Smooth muscle cell (in vitro differentiated cells): ENCODE data around the gene IPO4. TPM values are rescaled to one million over a fixed set of nuclear protein-coding genes. Genes with fewer than 3 reads are reported as not detected.

Source experiments
- DNase-seq: peaks from one replicate; lab custom pipeline; 2025; ENCODE audit not compliant: unreplicated experiment; lab: John Stamatoyannopoulos, UW
- H2AFZ ChIP-seq: fragments of 200-600 bp; sonication (generic); 2 replicates; pipeline ENCODE4 v1.6.0; 2016; ENCODE audit warnings: antibody characterized with exemption, low read depth, mild to moderate bottlenecking
- H3F3A ChIP-seq: fragments of 200-600 bp; sonication (generic); 2 replicates; pipeline ENCODE4 v1.6.0; 2017; ENCODE audit warnings: antibody characterized with exemption, low read depth
- H3K27ac ChIP-seq: fragments of 200-600 bp; sonication (generic); 2 replicates; pipeline ENCODE4 v1.5.1; 2016; ENCODE audit warnings: low read depth, mild to moderate bottlenecking
- H3K27me3 ChIP-seq: fragments of 200-600 bp; sonication (generic); 2 replicates; pipeline ENCODE4 v1.6.1; 2016; ENCODE audit warnings: low read depth, mild to moderate bottlenecking
- H3K36me3 ChIP-seq: fragments of 200-600 bp; sonication (generic); 2 replicates; pipeline ENCODE4 v1.5.1; 2016; ENCODE audit warnings: low read depth
- H3K4me1 ChIP-seq: fragments of 200-600 bp; sonication (generic); 2 replicates; pipeline ENCODE4 v1.5.1; 2016; ENCODE audit warnings: low read depth
- H3K4me2 ChIP-seq: fragments of 200-600 bp; sonication (generic); 2 replicates; pipeline ENCODE4 v1.6.0; 2016; ENCODE audit warnings: mild to moderate bottlenecking
- H3K4me3 ChIP-seq: fragments of 200-600 bp; sonication (generic); 2 replicates; pipeline ENCODE4 v1.5.1; 2016; ENCODE audit warnings: mild to moderate bottlenecking
- H3K79me2 ChIP-seq: fragments of 200-600 bp; sonication (generic); 2 replicates; pipeline ENCODE4 v1.6.0; 2016; ENCODE audit warnings: low read depth, mild to moderate bottlenecking
- H3K9ac ChIP-seq: fragments of 200-600 bp; sonication (generic); 2 replicates; pipeline ENCODE4 v1.6.0; 2016; ENCODE audit warnings: low read depth
- H3K9me3 ChIP-seq: fragments of 200-600 bp; sonication (generic); replicated peaks from 2 replicates; pipeline ENCODE4 v1.5.1; 2016; ENCODE audit warnings: low read depth
- H4K20me1 ChIP-seq: fragments of 200-600 bp; sonication (generic); 2 replicates; pipeline ENCODE4 v1.6.0; 2016; ENCODE audit warnings: low read depth
- CTCF ChIP-seq: fragments of 200-600 bp; sonication (generic); IDR thresholded peaks from 2 replicates; pipeline ENCODE4 v1.5.1; 2017; ENCODE audit warnings: borderline replicate concordance, mild to moderate bottlenecking, antibody characterized with exemption; ENCODE audit not compliant: insufficient read depth, poor library complexity, severe bottlenecking
- WGBS: methylation state at CpG from one replicate; pipeline ENCODE4 v1.1.7; 2016; ENCODE audit warnings: low lambda C conversion rate; 5-methylcytosine and 5-hydroxymethylcytosine counted together
- polyA plus RNA-seq: library from polyadenylated mRNA; unstranded; fragments of >200 nt; fragmentation: Nextera tagmentation; extraction: Ambion mirVana; gene quantifications from 2 replicates; pipeline ENCODE4 v1.2.1, GENCODE V29; 2016
- total RNA-seq: library from RNA; depleted of rRNA; stranded (reverse); fragments of >200 nt; gene quantifications from 2 replicates; pipeline ENCODE4 v1.2.3, GENCODE V29; 2014

IPO4 gene
- total and polyA plus RNA-seq, 2 experiments from 2014 or later = 14.7 to 20.5 TPM

DNA sequence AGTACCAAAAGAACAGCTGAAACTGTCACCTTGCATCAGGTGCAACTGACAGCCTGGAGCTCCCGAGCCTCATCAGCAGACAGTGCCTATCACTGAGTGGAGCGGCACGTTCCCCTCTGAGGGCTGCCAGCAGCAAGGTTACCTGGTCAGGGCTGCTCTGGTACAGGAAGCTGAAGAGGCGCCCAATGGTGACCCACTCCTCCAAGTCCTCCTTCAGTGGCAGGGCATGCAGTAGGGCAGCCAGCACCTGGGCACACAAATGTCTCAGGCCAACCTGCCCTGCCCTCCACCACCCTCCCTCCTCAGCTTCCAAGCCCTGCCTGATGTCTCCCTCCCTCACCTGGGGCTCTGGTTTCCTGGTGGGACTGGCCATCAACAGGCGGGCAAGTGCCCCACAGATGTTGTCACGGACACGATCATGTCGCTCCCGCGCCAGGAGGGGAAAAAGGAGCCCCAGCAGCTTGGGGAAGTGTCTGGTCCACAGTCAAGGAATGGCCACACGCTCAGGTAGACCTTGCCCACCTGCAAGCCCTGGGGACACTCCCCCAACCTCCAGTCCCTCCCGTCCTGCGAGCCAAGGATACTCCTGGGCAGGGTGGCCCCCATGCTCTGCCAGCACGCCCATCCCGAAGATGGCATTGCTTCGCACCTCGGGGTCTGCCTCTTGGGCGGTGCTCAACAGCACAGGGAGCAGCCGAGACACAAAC lies 7.1 kb downstream of the IPO4 start:
- no peaks in the 10 kb centered on the region for H3K36me3 ChIP-seq

GRCh38 chr14:24179961-24180796 lies 8.4 kb downstream of the IPO4 start:
- no peak overlapping the region for H3K4me3 ChIP-seq
- H3K36me3 ChIP-seq = no peaks in the 10 kb centered on the region
- no peak overlapping the region for H3K27ac ChIP-seq
- no peak for DNase-seq
- H3K4me1 ChIP-seq = no peaks in the 10 kb centered on the region
- H3F3A ChIP-seq = no peaks in the 10 kb centered on the region
- H3K4me2 ChIP-seq = no peak overlapping the region
- H2AFZ ChIP-seq = no peak overlapping the region
- 92% methylated on average over 18 of the region's 18 CpGs for WGBS
- no peaks in the 10 kb centered on the region for H3K79me2 ChIP-seq
- no peaks in the 10 kb centered on the region for H4K20me1 ChIP-seq
- H3K9me3 ChIP-seq = no peaks in the 10 kb centered on the region
- H3K9ac ChIP-seq = no peak overlapping the region
- no peaks in the 10 kb centered on the region for H3K27me3 ChIP-seq
- no peak for TF ChIP-seq CTCF

More for the DNA sequence above, 7.1 kb downstream of the IPO4 start:
- H3K79me2 ChIP-seq = no peaks in the 10 kb centered on the region
- H3K27me3 ChIP-seq = no peaks in the 10 kb centered on the region
- no peak for DNase-seq
- H3F3A ChIP-seq = no peaks in the 10 kb centered on the region
- H3K27ac ChIP-seq = no peak overlapping the region
- no peaks in the 10 kb centered on the region for H4K20me1 ChIP-seq
- 97% methylated on average over 19 of the region's 19 CpGs for WGBS
- no peak overlapping the region for H3K4me2 ChIP-seq
- no peak overlapping the region for H2AFZ ChIP-seq
- no peaks in the 10 kb centered on the region for H3K4me1 ChIP-seq
- H3K9ac ChIP-seq = no peak overlapping the region
- no peak for TF ChIP-seq CTCF
- H3K4me3 ChIP-seq = no peak overlapping the region
- no peaks in the 10 kb centered on the region for H3K9me3 ChIP-seq

GRCh38 chr14:24179294-24179960 lies 9.2 kb downstream of the IPO4 start:
- H3K9ac ChIP-seq = no peak overlapping the region
- H3K36me3 ChIP-seq = no peaks in the 10 kb centered on the region
- H3K79me2 ChIP-seq = no peaks in the 10 kb centered on the region
- H3K4me2 ChIP-seq = no peak overlapping the region
- H3K27ac ChIP-seq = no peak overlapping the region
- 97% methylated on average over 14 of the region's 14 CpGs for WGBS
- no peaks in the 10 kb centered on the region for H3K4me1 ChIP-seq
- no peaks in the 10 kb centered on the region for H3F3A ChIP-seq
- H4K20me1 ChIP-seq = no peaks in the 10 kb centered on the region
- H2AFZ ChIP-seq = no peak overlapping the region
- H3K27me3 ChIP-seq = no peaks in the 10 kb centered on the region
- TF ChIP-seq CTCF = no peak
- no peak overlapping the region for H3K4me3 ChIP-seq
- H3K9me3 ChIP-seq = no peaks in the 10 kb centered on the region
- no peak for DNase-seq
